GM12872 (cell line): ENCODE results near the gene SIMC1.

ENCODE experiments used
- CTCF ChIP-seq: IDR thresholded peaks from 3 replicates; pipeline ENCODE4 v1.5.1; 2011; ENCODE audit warnings: low read depth, mild to moderate bottlenecking, low read length, moderate library complexity; ENCODE audit not compliant: insufficient read depth

SIMC1 gene

DNA sequence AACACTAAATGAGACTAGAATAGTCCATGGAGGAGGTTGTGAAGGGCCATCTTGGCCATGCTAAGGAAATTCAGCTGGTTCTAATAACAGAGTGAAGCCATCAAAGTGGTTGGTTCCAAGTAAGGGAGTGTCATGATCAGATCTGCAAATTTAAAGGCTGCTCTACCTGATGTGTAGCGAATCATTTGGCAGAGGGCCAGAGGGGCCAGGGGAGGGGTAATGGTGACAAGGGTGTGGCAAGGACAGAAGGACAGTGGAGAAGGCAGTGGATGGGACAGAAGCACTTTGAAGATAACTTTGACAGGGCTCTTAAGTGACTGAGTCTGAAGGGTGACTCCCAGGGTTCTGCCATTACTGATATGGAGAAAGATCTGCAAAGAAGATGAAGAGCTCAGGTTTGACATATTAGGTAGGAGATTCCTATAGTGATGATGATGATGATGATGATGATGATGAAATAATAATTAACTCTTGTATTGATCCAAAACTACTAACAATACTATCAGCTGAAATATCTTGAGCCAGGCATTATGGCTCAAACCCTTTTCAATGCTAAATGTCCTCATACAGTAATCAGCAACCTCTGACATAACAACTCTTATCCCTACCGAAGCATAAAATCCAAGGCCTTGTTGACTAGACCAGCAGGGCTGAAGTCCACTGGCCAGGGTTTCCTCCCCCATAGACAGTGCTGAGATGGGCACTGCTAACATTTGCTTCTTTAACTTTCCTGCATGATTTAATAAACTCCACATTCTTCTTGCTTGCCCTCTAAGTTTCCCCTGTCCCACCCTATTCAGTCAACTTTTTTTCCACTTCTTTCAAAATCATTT is 103.3 kb downstream of the SIMC1 start:
- no peak for TF ChIP-seq CTCF

DNA sequence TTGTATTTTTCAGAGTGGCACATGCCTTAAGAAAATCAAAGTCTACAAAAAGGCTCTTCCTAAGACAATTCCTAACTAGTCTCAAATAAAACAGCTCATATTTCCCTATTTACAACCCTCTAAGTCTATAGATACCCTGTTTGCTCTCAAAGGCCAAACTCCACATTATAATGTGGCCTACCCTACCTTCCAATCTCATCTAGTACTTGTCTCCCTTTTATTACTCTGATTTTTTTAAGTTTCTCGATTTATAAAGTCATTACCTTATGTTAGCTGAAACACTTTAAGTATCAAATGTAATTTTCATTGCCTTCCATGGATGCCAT is 103.9 kb downstream of the SIMC1 start:
- no peak for TF ChIP-seq CTCF

DNA sequence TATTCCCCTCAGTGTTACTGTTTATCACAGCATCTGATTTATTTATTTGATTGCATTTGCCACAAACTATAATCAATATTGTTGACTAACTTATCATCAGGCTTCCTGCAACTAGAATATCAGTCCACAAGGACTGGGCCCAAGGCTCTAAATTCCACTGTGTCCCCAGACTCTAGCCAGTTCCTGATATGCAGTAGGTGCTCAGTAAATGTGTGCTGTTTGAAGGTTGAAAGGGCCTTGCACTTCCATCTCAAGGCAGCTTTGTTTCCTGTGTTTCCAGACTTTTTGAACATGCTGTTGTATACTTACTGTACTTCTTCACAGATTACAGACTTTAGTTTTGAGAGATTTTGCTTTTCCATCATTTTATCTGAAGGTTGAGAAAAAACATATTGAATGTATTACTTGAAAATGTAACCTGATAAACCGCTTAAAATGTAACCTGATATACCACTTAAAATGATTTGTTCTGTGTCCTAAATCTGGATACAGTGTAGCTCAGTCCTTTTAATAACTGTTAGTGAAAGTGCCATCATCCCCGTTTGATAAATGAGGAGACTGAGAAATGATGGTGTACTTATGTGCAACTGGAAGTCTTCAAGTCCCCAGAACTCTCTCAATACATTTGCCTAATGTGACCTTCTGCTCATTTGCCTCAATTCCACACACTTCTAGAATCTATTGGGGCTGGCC is 104.7 kb downstream of the SIMC1 start:
- TF ChIP-seq CTCF: no peak

DNA sequence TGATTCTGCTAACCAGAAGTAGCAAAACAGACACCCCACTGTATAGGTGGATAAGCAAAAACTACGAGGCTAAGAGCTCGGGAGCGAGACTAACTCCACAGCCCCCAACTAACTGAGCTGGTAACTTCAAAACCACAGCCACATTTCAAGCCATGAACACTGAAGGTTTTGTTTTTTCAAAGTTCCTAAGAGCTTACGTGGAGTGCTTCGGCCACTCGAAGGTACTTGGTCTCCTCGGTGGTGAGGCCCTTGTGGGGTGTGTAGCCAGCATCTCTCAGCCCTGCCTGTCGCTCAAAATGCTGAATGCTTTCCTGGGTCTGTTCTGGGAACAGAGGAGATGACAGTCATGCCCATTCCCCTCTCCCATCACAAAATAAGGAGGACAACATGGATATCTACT is 112.2 kb downstream of the SIMC1 start:
- no peak for TF ChIP-seq CTCF

GRCh38 chr5:176352116-176352878 is 114.1 kb downstream of the SIMC1 start:
- TF ChIP-seq CTCF: no peak

GRCh38 chr5:176353533-176353932 is 115.3 kb downstream of the SIMC1 start:
- TF ChIP-seq CTCF: no peak

DNA sequence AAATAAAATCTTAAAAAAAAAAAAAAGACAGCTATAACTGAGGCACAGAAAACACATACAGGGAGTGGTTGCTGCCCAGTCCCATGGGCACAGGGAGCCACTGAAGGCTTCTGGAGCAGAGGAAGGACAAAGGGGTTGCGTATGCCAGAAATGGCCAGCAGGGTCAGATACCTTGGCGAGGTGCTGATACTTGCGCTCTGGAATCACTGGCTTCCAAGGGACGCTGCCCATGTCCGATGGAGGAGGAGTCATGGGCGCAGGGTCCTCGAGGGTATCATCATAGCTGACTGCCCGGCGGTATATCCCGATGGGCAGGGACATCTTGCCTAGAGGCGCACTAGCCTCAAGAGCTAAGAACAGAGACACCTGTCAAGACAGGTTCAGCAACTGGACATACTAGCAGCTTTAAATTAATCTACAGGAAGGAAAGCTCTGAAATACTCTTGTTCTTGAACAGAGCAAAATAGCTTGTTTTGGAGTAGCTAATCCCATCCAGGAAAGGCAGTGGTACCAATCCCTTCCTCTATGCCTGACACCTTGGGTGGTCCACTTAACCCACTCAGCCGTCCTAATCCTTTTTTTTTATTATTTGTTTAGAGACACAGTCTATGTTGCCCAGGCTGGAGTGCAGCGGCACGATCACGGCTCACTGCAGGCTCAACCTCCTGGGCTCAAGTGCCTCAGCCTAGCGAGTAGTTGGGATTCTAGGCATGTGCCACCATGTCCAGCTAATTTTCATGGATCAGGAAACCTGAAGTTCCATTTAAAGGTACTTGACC is 117.4 kb downstream of the SIMC1 start:
- 0 out of 3 replicates have a peak, but pooled peaks have one; percentile 12 for TF ChIP-seq CTCF
